SK-N-SH (cell line): Measurements from ENCODE around the gene AHNAK2. TPM values are rescaled to one million over a fixed set of nuclear protein-coding genes. Genes with fewer than 3 reads are reported as not detected.

Source experiments
- CTCF ChIA-PET: fragments of 300-600, 350-600 bp; formaldehyde crosslinking; extraction: SDS; loops from one replicate; lab custom pipeline; 2021; lab: Yijun Ruan, JAX
- POLR2A ChIA-PET: fragments of 350-600 bp; sonication (Branson Sonifier 250); formaldehyde crosslinking; extraction: SDS; loops from one replicate; lab custom pipeline; 2020; ENCODE audit warnings: antibody characterized with exemption, inconsistent platforms; lab: Yijun Ruan, JAX
- DNase-seq: peaks from one replicate; pipeline ENCODE4 v3.0.0; 2012
- H2AFZ ChIP-seq: fragments of 200-600 bp; sonication (generic); 2 replicates; pipeline ENCODE4 v1.8.1; 2016; ENCODE audit warnings: antibody characterized with exemption, mild to moderate bottlenecking, low read depth
- H3F3A ChIP-seq: fragments of 200-600 bp; sonication (generic); replicated peaks from 2 replicates; pipeline ENCODE3; 2016; ENCODE audit warnings: antibody characterized with exemption, mild to moderate bottlenecking; ENCODE audit not compliant: insufficient read depth
- H3K27ac ChIP-seq, 2 experiments: fragments of 200-500 bp in 1 of 2; fragments of 200-600 bp in 1 of 2; sonication (Bioruptor generic) in 1 of 2; sonication (generic), shearing (Covaris generic) in 1 of 2; 2 replicates each; pipeline versions ENCODE4 v1.5.1 to v1.6.1; 2014 to 2016; ENCODE audit warnings: low read depth in 2 of 2, inconsistent platforms in 1 of 2, low read length in 1 of 2, mild to moderate bottlenecking in 1 of 2, mixed read lengths in 1 of 2
- H3K27me3 ChIP-seq: fragments of 200-600 bp; sonication (generic), shearing (Covaris generic); 2 replicates; pipeline ENCODE4 v1.6.1; 2016; ENCODE audit warnings: mixed run types; ENCODE audit not compliant: insufficient read depth
- H3K36me3 ChIP-seq, 2 experiments: fragments of 200-500 bp in 1 of 2; fragments of 200-600 bp in 1 of 2; sonication (Bioruptor generic) in 1 of 2; sonication (generic) in 1 of 2; replicated peaks in 1 of 2; 2 replicates each; pipeline versions ENCODE3 to v1.5.1; 2014 to 2016; ENCODE audit warnings: low read length in 1 of 2, mild to moderate bottlenecking in 1 of 2; ENCODE audit not compliant: insufficient read depth in 2 of 2, control insufficient read depth in 1 of 2
- H3K4me1 ChIP-seq, 2 experiments: fragments of 200-500 bp in 1 of 2; fragments of 200-600 bp in 1 of 2; sonication (Bioruptor generic) in 1 of 2; sonication (generic), shearing (Covaris generic) in 1 of 2; 2 replicates each; pipeline versions ENCODE4 v1.5.1 to v1.6.1; 2014 to 2016; ENCODE audit warnings: low read depth in 1 of 2, low read length in 1 of 2, mixed run types in 1 of 2; ENCODE audit not compliant: insufficient read depth in 2 of 2, control insufficient read depth in 1 of 2
- H3K4me2 ChIP-seq: fragments of 200-600 bp; sonication (generic), shearing (Covaris generic); 2 replicates; pipeline ENCODE4 v1.6.1; 2017; ENCODE audit warnings: mixed run types
- H3K4me3 ChIP-seq, 2 experiments: fragments of 200-500 bp in 1 of 2; fragments of 200-600 bp in 1 of 2; sonication (Bioruptor generic) in 1 of 2; sonication (generic), shearing (Covaris generic) in 1 of 2; 2 replicates each; pipeline versions ENCODE4 v1.5.1 to v1.8.1; 2014 to 2016; ENCODE audit warnings: low read depth in 2 of 2, inconsistent platforms in 1 of 2, low read length in 1 of 2, mild to moderate bottlenecking in 1 of 2, mixed read lengths in 1 of 2, moderate library complexity in 1 of 2
- H3K79me2 ChIP-seq: fragments of 200-600 bp; sonication (generic); 2 replicates; pipeline ENCODE4 v1.8.1; 2017; ENCODE audit warnings: mild to moderate bottlenecking; ENCODE audit not compliant: insufficient read depth
- H3K9ac ChIP-seq: fragments of 200-600 bp; sonication (generic); 2 replicates; pipeline ENCODE4 v1.6.1; 2017; ENCODE audit warnings: mixed run types
- H3K9me2 ChIP-seq: fragments of 200-600 bp; sonication (generic); 2 replicates; pipeline ENCODE4 v1.6.1; 2017; ENCODE audit warnings: mixed run types
- H3K9me3 ChIP-seq: fragments of 200-600 bp; sonication (generic); 2 replicates; pipeline ENCODE4 v1.6.1; 2017; ENCODE audit warnings: mixed run types, mild to moderate bottlenecking, moderate library complexity
- H4K20me1 ChIP-seq: fragments of 200-600 bp; sonication (generic); 2 replicates; pipeline ENCODE4 v1.6.1; 2017; ENCODE audit warnings: mild to moderate bottlenecking, mixed run types; ENCODE audit not compliant: insufficient read depth
- ELF1 ChIP-seq: IDR thresholded peaks from 2 replicates; pipeline ENCODE4 v1.4.0; 2012
- EP300 ChIP-seq, 2 experiments: IDR thresholded peaks; 2 replicates each; pipeline versions ENCODE4 v1.4.0 to v1.6.1; 2012; ENCODE audit warnings: borderline replicate concordance in 1 of 2, low read depth in 1 of 2, low read length in 1 of 2
- FOSL2 ChIP-seq: IDR thresholded peaks from 2 replicates; pipeline ENCODE4 v1.4.0; 2012; ENCODE audit warnings: low read depth, mild to moderate bottlenecking, moderate library complexity, borderline replicate concordance
- FOXM1 ChIP-seq: IDR thresholded peaks from 2 replicates; pipeline ENCODE4 v1.4.0; 2012; ENCODE audit warnings: low read depth, mild to moderate bottlenecking
- GATA2 ChIP-seq: sonication (generic); formaldehyde crosslinking; IDR thresholded peaks from 2 replicates; pipeline ENCODE4 v1.5.0; 2020; ENCODE audit warnings: mild to moderate bottlenecking, missing genetic modification reagents
- JUND ChIP-seq: IDR thresholded peaks from 2 replicates; pipeline ENCODE4 v1.4.0; 2012
- MAX ChIP-seq: IDR thresholded peaks from 2 replicates; pipeline ENCODE4 v1.4.0; 2012; ENCODE audit warnings: low read depth
- MXI1 ChIP-seq: IDR thresholded peaks from 2 replicates; pipeline ENCODE4 v1.6.1; 2012; ENCODE audit warnings: mild to moderate bottlenecking, low read depth, low read length, improper control_type of control experiment
- NFIC ChIP-seq: IDR thresholded peaks from 2 replicates; pipeline ENCODE4 v1.4.0; 2012; ENCODE audit warnings: borderline replicate concordance
- NRF1 ChIP-seq: IDR thresholded peaks from 2 replicates; pipeline ENCODE4 v1.6.1; 2012; ENCODE audit warnings: low read depth, mild to moderate bottlenecking, low read length
- PBX3 ChIP-seq: IDR thresholded peaks from 2 replicates; pipeline ENCODE4; 2012
- POLR2AphosphoS5 ChIP-seq: IDR thresholded peaks from 2 replicates; pipeline ENCODE4 v1.6.1; 2012; ENCODE audit warnings: low read depth, low read length
- RAD21 ChIP-seq: IDR thresholded peaks from 2 replicates; pipeline ENCODE4 v1.6.1; 2012; ENCODE audit warnings: mild to moderate bottlenecking, low read length
- RFX5 ChIP-seq: IDR thresholded peaks from 2 replicates; pipeline ENCODE4 v1.6.1; 2012; ENCODE audit warnings: mild to moderate bottlenecking, improper control_type of control experiment, low read length
- TAF1 ChIP-seq: IDR thresholded peaks from 2 replicates; pipeline ENCODE4 v1.6.1; 2012; ENCODE audit warnings: low read depth, mild to moderate bottlenecking, low read length, moderate library complexity, borderline replicate concordance
- TCF12 ChIP-seq: IDR thresholded peaks from 2 replicates; pipeline ENCODE4 v1.4.0; 2012
- TEAD4 ChIP-seq: IDR thresholded peaks from 2 replicates; pipeline ENCODE4 v1.4.0; 2012; ENCODE audit warnings: mild to moderate bottlenecking, borderline replicate concordance; ENCODE audit not compliant: insufficient read depth
- WGBS: methylation state at CpG from one replicate; pipeline ENCODE4 v1.1.6; 2017; ENCODE audit warnings: low lambda C conversion rate; 5-methylcytosine and 5-hydroxymethylcytosine counted together
- polyA plus RNA-seq, 3 experiments: library from polyadenylated mRNA; depleted of rRNA; stranded (reverse); fragments of >200 nt; gene quantifications; 2 replicates each; pipeline ENCODE4 v1.2.3, GENCODE V29; 2012

Gene AHNAK2
- polyA plus RNA-seq, 1 of the 3 experiments (the other 2 are of a cell fraction): 33.5 TPM

GRCh38 chr14:105026802-105027563, 48.8 kb upstream of the AHNAK2 start:
- Histone ChIP-seq H3K27ac (peak overlapping the region; percentile 13 to 99; a peak in 3 of 4 replicates), H3K4me1 (peaks cover 15 to 30% of the 10 kb centered on the region in 2 experiments; a peak in 2 of 4 replicates)
- WGBS: 41% methylated on average over 1 of the region's 1 CpG

GRCh38 chr14:105026033-105026785, 48.0 kb upstream of the AHNAK2 start:
- no peak for DNase-seq
- Histone ChIP-seq H3F3A (peaks cover 60% of the 10 kb centered on the region), H4K20me1 (no peaks in the 10 kb centered on the region), H3K27ac (peak overlapping the region; percentile 31 to 99; a peak in 3 of 4 replicates), H3K4me3 (0 out of 4 replicates have a peak overlapping the region, but pooled peaks of 1 of the 2 experiments have one; percentile 3), H3K4me1 (peaks cover 19 to 30% of the 10 kb centered on the region in 2 experiments; a peak in 2 of 4 replicates), H3K9me3 (no peaks in the 10 kb centered on the region), H3K9me2 (no peaks in the 10 kb centered on the region), H2AFZ (no peak overlapping the region), H3K27me3 (no peaks in the 10 kb centered on the region), H3K36me3 (no peaks in the 10 kb centered on the region), H3K9ac (peak overlapping the region; percentile 67)
- CTCF ChIA-PET: interaction anchor here (0.9 to 6.6 kb wide), 3 partner anchors 18 to 51 kb away, joined by 3 to 63 read pairs (median 5); no protein-coding TSS in a partner anchor
- POLR2A ChIA-PET: no interaction called here
- 55% methylated on average over 16 of the region's 16 CpGs for WGBS
- TF ChIP-seq MXI1: no peak
- no peak for TF ChIP-seq TAF1
- TF ChIP-seq MAX: peak; percentile 56; the same call in 1 of the 2 replicates
- peak; percentile 50; the same call in 1 of the 2 replicates for TF ChIP-seq ELF1
- no peak for TF ChIP-seq RFX5
- TF ChIP-seq NRF1: no peak
- TF ChIP-seq EP300 (IDR thresholded peaks at IDR 0.05; ENCODE audit: borderline replicate concordance in 1 of 2, low read depth in 1 of 2, low read length in 1 of 2): peak in 1 of 2 experiments; percentile 78; a peak in 2 of 4 replicates
- peak; percentile 51; the same call in 1 of the 2 replicates for TF ChIP-seq NFIC
- peak; percentile 93 for TF ChIP-seq FOSL2
- TF ChIP-seq TCF12: peak; percentile 72
- no peak for TF ChIP-seq RAD21
- peak; percentile 85 for TF ChIP-seq JUND
- TF ChIP-seq PBX3: peak; percentile 35; the same call in 1 of the 2 replicates
- no peak for TF ChIP-seq GATA2
- TF ChIP-seq FOXM1: 0 out of 2 replicates have a peak, but pooled peaks have one; percentile 51
- peak; percentile 31; the same call in 1 of the 2 replicates for TF ChIP-seq POLR2AphosphoS5
- TF ChIP-seq, all 33 proteins: peak for 10
- H3K4me2 ChIP-seq: peak overlapping the region; percentile 53
- H3K79me2 ChIP-seq: peaks cover 16% of the 10 kb centered on the region

More at GRCh38 chr14:105026802-105027563, 48.8 kb upstream of the AHNAK2 start:
- peak overlapping the region; percentile 27; the same call in 1 of the 2 replicates for H2AFZ ChIP-seq
- H3K9me2 ChIP-seq: no peaks in the 10 kb centered on the region
- H3K4me3 ChIP-seq: no peak overlapping the region
- no peaks in the 10 kb centered on the region for H3K9me3 ChIP-seq
- no peaks in the 10 kb centered on the region for H3K36me3 ChIP-seq
- no peaks in the 10 kb centered on the region for H3K27me3 ChIP-seq
- H4K20me1 ChIP-seq: no peaks in the 10 kb centered on the region
- H3K4me2 ChIP-seq: peak overlapping the region; percentile 53; the same call in 1 of the 2 replicates
- H3K9ac ChIP-seq: no peak overlapping the region; the same call in 1 of the 2 replicates
- peaks cover 9% of the 10 kb centered on the region for H3K79me2 ChIP-seq
- POLR2A ChIA-PET: no interaction called here
- H3F3A ChIP-seq: peaks cover 60% of the 10 kb centered on the region
- DNase-seq: no peak
- CTCF ChIA-PET: interaction anchor here (1.1 to 6.6 kb wide), 3 partner anchors 14 to 21 kb away, joined by 4 to 63 read pairs (median 4); no protein-coding TSS in a partner anchor
- TF ChIP-seq TEAD4 (no peak), POLR2AphosphoS5 (peak; percentile 68; the same call in 1 of the 2 replicates), GATA2 (no peak)
